Panc1 (cell line): ENCODE data around the gene RNF212. TPM values are rescaled to one million over a fixed set of nuclear protein-coding genes. Genes with fewer than 3 reads are reported as not detected.
"Not testable (repeated sequence)": the region's sequence is repeated elsewhere in the genome, so short reads cannot be mapped to it uniquely, and the experiment has no call there.

Experiments
- ATAC-seq: fragments of 200-7000 bp; cut with Tn5 transposase; 2 replicates; pipeline ENCODE4 v1.9.1; 2020; ENCODE audit warnings: mild to moderate bottlenecking, moderate library complexity
- BruUV-seq: library from RNA; stranded (reverse); fragments of 400-500 nt; replicated peaks from 2 replicates; lab custom pipeline; 2021; lab: Mats Ljungman, UMichigan
- CTCF ChIA-PET: fragments of 300-600 bp; sonication (Branson Sonifier 250); formaldehyde crosslinking; loops from one replicate; lab custom pipeline; 2022; ENCODE audit warnings: antibody characterized with exemption; lab: Charles Lee
- POLR2A ChIA-PET: fragments of 300-600 bp; sonication (Branson Sonifier 250); formaldehyde crosslinking; loops from one replicate; lab custom pipeline; 2022; ENCODE audit warnings: antibody characterized with exemption; lab: Charles Lee
- DNase-seq: peaks from one replicate; pipeline ENCODE4 v3.0.0-alpha.2; 2010; ENCODE audit warnings: low read depth, low spot score
- H3K27ac ChIP-seq: 2 replicates; pipeline ENCODE4 v1.5.1; 2011; ENCODE audit warnings: mild to moderate bottlenecking, low read length, inconsistent platforms
- H3K27me3 ChIP-seq: fragments of 200-500 bp; sonication (Bioruptor generic); 2 replicates; pipeline ENCODE4 v1.6.0; 2014; ENCODE audit warnings: low read length, inconsistent platforms; ENCODE audit not compliant: control insufficient read depth, insufficient read depth
- H3K36me3 ChIP-seq: fragments of 200-500 bp; sonication (Bioruptor generic); 2 replicates; pipeline ENCODE4 v1.5.1; 2014; ENCODE audit warnings: inconsistent platforms, mild to moderate bottlenecking, low read length, moderate library complexity; ENCODE audit not compliant: control insufficient read depth, insufficient read depth
- H3K4me1 ChIP-seq: 2 replicates; pipeline ENCODE4 v1.5.1; 2011; ENCODE audit warnings: inconsistent platforms, mild to moderate bottlenecking, low read length, moderate library complexity; ENCODE audit not compliant: control insufficient read depth, insufficient read depth
- H3K4me3 ChIP-seq, 2 experiments: 2 replicates each; pipeline ENCODE4 v1.5.1; 2011 to 2012; ENCODE audit warnings: low read depth in 2 of 2, low read length in 2 of 2, mild to moderate bottlenecking in 2 of 2, inconsistent platforms in 1 of 2, moderate library complexity in 1 of 2
- H3K9me3 ChIP-seq: fragments of 200-500 bp; sonication (Bioruptor generic); 2 replicates; pipeline ENCODE4 v1.5.1; 2014; ENCODE audit warnings: low read depth, mild to moderate bottlenecking, inconsistent platforms, low read length, moderate library complexity; ENCODE audit not compliant: control insufficient read depth, insufficient read depth
- POLR2AphosphoS5 ChIP-seq: IDR thresholded peaks from 2 replicates; pipeline ENCODE4 v1.6.1; 2012; ENCODE audit warnings: mild to moderate bottlenecking, low read depth, low read length, moderate library complexity
- SIN3A ChIP-seq: IDR thresholded peaks from 2 replicates; pipeline ENCODE4 v1.6.1; 2012; ENCODE audit warnings: low read depth, mild to moderate bottlenecking, low read length, moderate library complexity, borderline replicate concordance; ENCODE audit not compliant: insufficient read depth
- TCF7L2 ChIP-seq: IDR thresholded peaks from 2 replicates; pipeline ENCODE4 v1.6.1; 2011; ENCODE audit warnings: mild to moderate bottlenecking, low read depth, low read length, inconsistent platforms
- in situ Hi-C: cut with HindIII; loops from 2 replicates; pipeline ENCODE4 v1.10.0; 2016; ENCODE audit warnings: low sequenced_read_pairs, low pct_unique_long_range_greater_than_20kb
- intact Hi-C: fragments of 100-400 bp; cut with micrococcal nuclease; formaldehyde crosslinking; loops from one replicate; pipeline ENCODE4 v1.10.0; 2022; ENCODE audit not compliant: unreplicated experiment
- total RNA-seq: library from RNA; stranded (reverse); gene quantifications from one replicate; pipeline ENCODE4 v1.2.1, GENCODE V29; 2021; ENCODE audit not compliant: unreplicated experiment
- TF ChIP-seq, protein P1 (sequence below): fragments of 450-650 bp; IDR thresholded peaks from 2 replicates; pipeline ENCODE4 v1.5.1; 2017; ENCODE audit warnings: mild to moderate bottlenecking
- TF ChIP-seq, protein P2 (sequence below), 2 experiments: IDR thresholded peaks; 2 replicates each; pipeline ENCODE4 v1.6.1; 2011 to 2012; ENCODE audit warnings: low read depth in 2 of 2, control low read depth in 1 of 2, low read length in 1 of 2, mild to moderate bottlenecking in 1 of 2, moderate library complexity in 1 of 2; ENCODE audit not compliant: insufficient read depth in 1 of 2

The RNF212 gene
- total RNA-seq, 1 experiment from 2014 or later, result not detected

DNA sequence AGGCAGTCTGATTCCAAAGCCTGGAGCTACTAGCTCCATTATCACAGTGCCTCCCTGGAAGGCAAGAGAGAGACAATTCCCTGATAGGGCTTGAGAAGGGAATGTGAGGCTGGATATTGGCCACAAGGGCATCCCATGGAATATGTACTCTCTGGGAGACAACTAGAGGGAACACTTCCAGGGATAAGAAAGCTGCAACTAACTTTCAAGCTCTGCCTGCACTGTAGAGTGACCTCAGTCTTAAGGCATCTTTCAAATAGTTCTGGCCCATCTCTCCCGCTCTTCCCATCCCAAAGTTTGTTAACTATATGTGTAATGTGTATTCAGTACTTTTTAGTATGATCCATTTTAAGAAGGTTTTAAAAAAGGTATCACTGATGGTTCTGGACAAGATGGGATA is 13.1 kb upstream of the RNF212 start:
- no peaks in the 10 kb centered on the region for H3K36me3 ChIP-seq
- H3K4me1 ChIP-seq, result no peaks in the 10 kb centered on the region
- H3K27me3 ChIP-seq, result no peaks in the 10 kb centered on the region
- ChIA-PET POLR2A (no interaction called here), CTCF (no interaction called here)
- H3K27ac ChIP-seq, result no peak overlapping the region
- no peak for ATAC-seq
- intact Hi-C loops, result no loop called here
- no TSS peak for BruUV-seq
- no peaks in the 10 kb centered on the region for H3K9me3 ChIP-seq
- DNase-seq, result no peak
- in situ Hi-C loops, result no loop called here
- TF ChIP-seq TCF7L2, result no peak
- TF ChIP-seq SIN3A, result no peak
- TF ChIP-seq, protein P1, sequence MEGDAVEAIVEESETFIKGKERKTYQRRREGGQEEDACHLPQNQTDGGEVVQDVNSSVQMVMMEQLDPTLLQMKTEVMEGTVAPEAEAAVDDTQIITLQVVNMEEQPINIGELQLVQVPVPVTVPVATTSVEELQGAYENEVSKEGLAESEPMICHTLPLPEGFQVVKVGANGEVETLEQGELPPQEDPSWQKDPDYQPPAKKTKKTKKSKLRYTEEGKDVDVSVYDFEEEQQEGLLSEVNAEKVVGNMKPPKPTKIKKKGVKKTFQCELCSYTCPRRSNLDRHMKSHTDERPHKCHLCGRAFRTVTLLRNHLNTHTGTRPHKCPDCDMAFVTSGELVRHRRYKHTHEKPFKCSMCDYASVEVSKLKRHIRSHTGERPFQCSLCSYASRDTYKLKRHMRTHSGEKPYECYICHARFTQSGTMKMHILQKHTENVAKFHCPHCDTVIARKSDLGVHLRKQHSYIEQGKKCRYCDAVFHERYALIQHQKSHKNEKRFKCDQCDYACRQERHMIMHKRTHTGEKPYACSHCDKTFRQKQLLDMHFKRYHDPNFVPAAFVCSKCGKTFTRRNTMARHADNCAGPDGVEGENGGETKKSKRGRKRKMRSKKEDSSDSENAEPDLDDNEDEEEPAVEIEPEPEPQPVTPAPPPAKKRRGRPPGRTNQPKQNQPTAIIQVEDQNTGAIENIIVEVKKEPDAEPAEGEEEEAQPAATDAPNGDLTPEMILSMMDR, result no peak
- TF ChIP-seq, protein P2, sequence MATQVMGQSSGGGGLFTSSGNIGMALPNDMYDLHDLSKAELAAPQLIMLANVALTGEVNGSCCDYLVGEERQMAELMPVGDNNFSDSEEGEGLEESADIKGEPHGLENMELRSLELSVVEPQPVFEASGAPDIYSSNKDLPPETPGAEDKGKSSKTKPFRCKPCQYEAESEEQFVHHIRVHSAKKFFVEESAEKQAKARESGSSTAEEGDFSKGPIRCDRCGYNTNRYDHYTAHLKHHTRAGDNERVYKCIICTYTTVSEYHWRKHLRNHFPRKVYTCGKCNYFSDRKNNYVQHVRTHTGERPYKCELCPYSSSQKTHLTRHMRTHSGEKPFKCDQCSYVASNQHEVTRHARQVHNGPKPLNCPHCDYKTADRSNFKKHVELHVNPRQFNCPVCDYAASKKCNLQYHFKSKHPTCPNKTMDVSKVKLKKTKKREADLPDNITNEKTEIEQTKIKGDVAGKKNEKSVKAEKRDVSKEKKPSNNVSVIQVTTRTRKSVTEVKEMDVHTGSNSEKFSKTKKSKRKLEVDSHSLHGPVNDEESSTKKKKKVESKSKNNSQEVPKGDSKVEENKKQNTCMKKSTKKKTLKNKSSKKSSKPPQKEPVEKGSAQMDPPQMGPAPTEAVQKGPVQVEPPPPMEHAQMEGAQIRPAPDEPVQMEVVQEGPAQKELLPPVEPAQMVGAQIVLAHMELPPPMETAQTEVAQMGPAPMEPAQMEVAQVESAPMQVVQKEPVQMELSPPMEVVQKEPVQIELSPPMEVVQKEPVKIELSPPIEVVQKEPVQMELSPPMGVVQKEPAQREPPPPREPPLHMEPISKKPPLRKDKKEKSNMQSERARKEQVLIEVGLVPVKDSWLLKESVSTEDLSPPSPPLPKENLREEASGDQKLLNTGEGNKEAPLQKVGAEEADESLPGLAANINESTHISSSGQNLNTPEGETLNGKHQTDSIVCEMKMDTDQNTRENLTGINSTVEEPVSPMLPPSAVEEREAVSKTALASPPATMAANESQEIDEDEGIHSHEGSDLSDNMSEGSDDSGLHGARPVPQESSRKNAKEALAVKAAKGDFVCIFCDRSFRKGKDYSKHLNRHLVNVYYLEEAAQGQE (IDR thresholded peaks at IDR 0.05; ENCODE audit: insufficient read depth in 1 of 2, low read depth in 2 of 2, low read length in 1 of 2), result no peak
- H3K4me3 ChIP-seq, result no peak overlapping the region

DNA sequence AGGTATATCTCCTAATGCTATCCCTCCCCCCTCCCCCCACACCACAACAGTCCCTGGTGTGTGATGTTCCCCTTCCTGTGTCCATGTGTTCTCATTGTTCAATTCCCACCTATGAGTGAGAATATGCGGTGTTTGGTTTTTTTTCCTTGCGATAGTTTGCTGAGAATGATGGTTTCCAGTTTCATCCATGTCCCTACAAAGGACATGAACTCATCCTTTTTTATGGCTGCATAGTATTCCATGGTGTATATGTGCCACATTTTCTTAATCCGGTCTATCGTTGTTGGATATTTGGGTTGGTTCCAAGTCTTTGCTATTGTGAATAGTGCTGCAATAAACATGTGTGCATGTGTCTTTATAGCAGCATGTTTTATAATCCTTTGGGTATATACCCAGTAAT is 12.1 kb upstream of the RNF212 start:
- BruUV-seq, in situ Hi-C loops, H3K4me1 ChIP-seq, H3K9me3 ChIP-seq, H3K36me3 ChIP-seq, intact Hi-C loops, CTCF ChIA-PET, DNase-seq, H3K27me3 ChIP-seq, H3K4me3 ChIP-seq, ATAC-seq, POLR2A ChIA-PET, H3K27ac ChIP-seq: not testable (repeated sequence)

DNA sequence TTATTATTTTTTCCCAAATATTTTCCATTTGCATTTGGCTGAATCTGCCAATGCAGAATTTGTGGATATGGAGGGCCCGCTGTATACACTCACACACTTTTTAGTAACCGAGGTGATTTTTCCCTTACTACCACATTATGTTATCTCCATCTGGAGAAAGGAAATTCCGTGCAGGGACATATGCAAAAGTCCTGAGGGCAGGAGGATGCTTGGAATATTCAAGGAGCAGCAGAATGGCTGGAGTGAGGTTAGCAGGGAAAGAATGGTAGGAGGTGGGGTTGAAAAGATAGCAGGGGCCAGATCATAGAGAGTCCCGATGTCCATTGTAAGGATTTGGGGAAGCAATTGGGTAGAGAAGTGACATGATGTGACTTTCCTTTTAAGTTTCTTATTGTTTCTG is 11.5 kb upstream of the RNF212 start:
- intact Hi-C loops (no loop called here), in situ Hi-C loops (no loop called here)
- Histone ChIP-seq H3K36me3 (no peaks in the 10 kb centered on the region), H3K27me3 (no peaks in the 10 kb centered on the region), H3K9me3 (no peaks in the 10 kb centered on the region), H3K4me3 (no peak overlapping the region), H3K4me1 (no peaks in the 10 kb centered on the region), H3K27ac (no peak overlapping the region)
- ChIA-PET POLR2A (no interaction called here), CTCF (no interaction called here)
- no peak for DNase-seq
- TF ChIP-seq TCF7L2 (no peak), SIN3A (no peak), POLR2AphosphoS5 (no peak)
- TF ChIP-seq, protein P1, result no peak
- TF ChIP-seq, protein P2 (IDR thresholded peaks at IDR 0.05; ENCODE audit: insufficient read depth in 1 of 2, low read depth in 2 of 2, low read length in 1 of 2), result no peak
- BruUV-seq, result no TSS peak
- no peak for ATAC-seq
